ENCODE data around the gene NKX1-2. TPM values are rescaled to one million over a fixed set of nuclear protein-coding genes. Genes with fewer than 3 reads are reported as not detected.
A peak's percentile ranks its signal among the peaks of the same experiment; 100 is the strongest.

The NKX1-2 gene
- total RNA-seq, 1 donor from 2014 or later: 0.05 TPM

DNA sequence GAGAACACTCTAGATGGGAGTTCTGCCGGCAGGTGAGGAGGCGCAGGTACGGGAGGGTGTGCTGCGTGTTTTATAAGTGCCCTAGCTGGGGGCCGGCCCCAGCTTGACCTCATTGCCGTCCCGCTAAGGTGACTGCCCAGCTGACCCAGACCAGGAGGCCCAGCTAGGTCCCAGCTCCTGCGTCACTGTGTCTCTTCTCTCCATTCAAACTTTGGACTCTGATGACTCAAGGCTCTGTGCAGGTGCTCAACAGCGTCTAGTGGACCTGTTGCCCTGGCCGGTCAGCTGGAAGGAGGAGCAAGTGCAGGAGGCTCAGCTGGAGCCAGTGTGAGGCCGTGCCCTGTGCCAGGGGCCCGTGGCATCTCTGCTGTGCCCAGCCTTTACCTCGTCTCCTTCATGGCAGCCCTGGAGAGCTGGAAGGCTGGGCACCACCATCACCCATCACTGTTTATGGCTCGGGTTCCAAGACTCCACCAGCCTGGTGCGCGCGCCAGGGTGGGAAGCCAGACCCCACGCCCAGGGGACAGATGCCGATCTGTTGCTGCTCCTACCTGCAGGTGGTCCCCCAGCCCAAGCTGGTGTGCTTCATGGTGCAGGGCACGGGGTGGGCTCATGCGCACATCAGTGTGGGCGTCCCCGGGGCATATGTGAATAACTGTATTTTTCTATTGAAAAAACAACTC, 26.3 kb upstream of the NKX1-2 start:
- peak; percentile 80 for DNase-seq (ENCODE audit: low spot score)
- peak; percentile 63 for ATAC-seq

DNA sequence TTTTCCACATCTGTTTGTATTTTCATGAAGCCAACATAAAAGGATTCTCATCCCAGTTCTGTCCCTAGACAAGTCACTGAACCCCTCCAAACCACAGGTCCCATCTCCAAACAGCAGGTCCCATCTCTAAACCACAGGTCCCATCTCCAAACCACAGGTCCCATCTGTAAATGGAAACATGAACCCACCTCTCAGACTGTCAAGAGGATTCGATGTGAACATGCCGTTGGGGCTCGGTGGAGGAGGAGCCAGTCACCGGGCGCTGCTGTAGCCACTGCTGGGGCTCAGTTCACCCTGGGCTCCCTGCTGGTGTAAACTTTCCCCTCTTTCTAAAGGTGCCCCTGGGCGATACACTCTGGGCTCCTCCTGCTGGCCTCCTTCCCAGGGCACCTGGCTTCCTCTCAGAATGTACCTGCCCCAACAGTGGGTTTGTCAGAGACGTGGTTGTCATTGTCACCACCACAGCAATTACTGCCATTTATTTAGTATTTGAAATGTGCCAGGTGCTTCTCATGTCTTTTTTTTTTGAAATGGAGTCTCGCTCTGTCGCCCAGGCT, 24.8 kb upstream of the NKX1-2 start:
- DNase-seq (ENCODE audit: low spot score): peak; percentile 74

DNA sequence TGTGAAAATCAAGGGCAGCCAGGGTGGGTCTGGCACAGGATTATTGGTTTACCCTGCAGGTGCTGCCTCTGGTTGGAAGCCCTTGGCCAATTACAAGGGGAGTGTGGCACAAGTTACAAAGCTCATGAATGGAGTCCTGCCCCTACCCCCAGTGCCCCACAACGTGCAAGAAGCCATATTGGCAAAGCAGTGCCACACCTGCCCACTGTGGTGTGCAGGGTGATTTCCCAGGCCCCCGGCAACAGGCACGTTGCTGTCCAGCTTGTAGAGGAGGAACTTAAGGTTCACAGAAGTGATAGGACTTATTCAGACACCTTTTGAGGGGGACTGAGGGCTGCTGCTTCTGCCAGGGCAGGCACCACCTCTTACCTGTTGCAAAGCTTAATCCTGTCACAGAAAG, 23.2 kb upstream of the NKX1-2 start:
- DNase-seq (ENCODE audit: low spot score): no peak
- no peak for ATAC-seq

More for the DNA sequence above, 24.8 kb upstream of the NKX1-2 start:
- ATAC-seq: peak; percentile 27

DNA sequence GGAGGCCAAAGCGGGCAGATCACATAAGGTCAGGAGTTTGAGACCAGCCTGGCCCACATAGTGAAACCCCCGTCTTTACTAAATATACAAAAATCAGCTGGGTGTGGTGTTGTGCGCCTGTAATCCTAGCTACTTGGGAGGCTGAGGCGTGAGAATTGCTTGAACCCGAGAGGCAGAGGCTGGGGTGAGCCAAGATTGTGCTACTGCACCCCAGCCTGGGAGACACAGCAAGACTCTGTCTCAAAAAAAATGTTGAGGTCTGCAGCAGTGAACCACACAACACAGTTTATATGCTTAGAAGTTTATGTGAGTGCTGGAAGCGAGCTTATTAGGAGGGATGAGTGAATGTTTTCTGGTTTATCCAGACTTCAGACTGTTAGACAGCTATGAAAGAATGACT, 22.2 kb upstream of the NKX1-2 start:
- no peak for ATAC-seq

DNA sequence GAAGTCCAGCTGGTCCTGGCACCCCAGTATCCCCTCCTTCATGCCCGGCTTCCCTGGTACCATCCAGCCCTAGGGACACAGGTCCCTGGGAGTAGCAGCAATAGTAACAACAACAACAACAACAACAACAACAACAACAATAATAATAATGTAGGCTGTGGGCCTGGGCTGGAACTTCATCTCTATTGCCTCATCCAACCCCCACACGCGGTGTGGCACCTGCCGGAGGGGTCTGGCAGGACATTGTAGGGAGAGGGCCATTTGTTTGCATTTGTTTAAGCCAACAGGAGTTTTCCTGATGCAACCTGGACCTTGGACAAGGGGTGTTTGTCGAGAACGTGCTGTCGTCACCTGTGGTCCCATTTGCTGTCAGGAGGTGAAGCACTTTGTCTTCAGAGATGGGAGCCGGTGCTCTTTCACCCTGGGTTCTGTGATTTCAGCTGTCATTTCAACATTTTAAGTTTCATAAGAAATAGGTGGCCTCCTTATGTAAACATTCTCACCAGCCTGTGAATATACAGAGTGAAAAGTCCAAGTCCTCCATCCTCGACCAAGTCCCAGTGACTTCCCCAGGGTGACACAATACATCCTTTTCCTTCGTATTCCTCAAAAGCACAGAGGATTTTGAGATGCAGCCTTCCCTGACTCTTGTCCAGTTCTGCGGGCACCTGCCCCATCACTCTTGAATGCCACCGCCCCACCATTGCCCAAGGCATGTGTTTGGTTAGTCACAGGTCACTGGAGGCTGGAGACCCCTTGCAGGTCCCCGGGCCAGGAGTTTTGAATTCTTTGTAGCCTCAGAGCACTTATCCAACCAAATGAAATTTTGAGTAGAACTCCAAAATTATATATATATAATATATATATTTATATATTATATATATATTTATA, 21.0 kb upstream of the NKX1-2 start:
- ATAC-seq: peak; percentile 63
- peak; percentile 97 for DNase-seq (ENCODE audit: low spot score)

More for the DNA sequence above, 22.2 kb upstream of the NKX1-2 start:
- no peak for DNase-seq (ENCODE audit: low spot score)

DNA sequence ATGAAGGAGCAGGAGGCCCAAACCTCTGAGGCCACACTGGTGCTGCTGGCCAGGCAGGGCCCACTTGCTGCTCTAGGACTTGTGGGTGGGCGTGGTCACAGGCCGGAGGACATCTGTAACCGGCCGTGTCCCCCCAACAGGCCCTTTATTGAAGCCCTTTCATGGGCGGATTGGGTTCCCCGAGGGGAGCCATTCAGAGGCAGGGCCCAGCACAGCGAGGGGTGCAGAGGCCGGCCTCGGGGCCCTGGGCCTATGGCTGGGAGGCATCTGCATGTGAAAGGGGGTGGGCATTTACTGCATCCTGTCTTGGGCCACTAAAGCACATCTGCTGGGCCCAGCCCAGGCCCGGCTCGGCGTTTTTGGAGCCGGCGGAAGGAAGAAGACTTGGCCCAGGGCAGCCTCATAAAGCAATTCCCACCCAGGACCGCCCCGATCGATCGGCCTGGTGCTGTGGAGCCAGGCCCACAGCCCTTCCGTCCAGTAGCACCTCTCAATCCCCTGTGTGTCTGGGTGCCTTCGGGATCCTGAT, 20.2 kb upstream of the NKX1-2 start:
- DNase-seq (ENCODE audit: low spot score) (no peak), ATAC-seq (peak; percentile 1)

DNA sequence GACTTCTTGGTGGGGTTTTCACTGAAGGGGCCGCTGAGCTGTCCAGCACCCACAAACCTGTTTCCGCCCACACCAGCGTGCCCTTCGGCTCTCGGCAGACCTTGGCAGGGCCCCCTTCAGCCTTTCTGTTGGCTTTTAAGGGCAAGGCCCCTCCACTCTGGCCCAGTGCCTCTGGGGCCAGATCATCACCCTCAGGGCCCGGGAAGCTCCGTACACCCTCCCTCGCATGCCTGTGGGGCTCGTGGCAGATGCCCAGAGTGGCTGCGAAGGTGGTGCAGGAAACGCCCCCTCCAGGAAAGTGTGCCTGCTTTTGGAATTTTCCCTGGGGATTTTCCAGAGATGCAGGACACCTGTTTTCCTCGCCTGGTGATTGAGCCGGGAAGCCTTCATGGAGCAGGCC, 18.8 kb upstream of the NKX1-2 start:
- peak; percentile 6 for ATAC-seq
- DNase-seq (ENCODE audit: low spot score): peak; percentile 60

DNA sequence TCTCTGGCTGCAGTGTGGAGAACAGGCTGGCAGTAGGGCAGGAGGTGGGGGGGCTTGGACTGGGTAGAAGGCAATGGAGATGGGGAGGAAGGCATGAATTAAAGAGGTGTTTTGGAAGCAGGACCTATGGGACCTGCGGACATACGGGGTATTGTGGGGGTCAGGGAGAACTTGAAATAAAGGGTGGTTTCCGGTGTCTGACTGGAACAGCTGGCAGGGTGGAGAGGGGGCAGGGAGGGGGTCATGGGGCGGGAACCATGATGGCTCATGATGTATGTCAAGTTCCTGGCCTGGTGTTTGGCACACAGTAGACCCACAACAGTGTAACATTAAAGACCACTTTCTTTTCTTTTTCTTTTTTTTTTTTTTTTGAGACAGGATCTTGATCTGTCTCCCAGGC, 17.3 kb upstream of the NKX1-2 start:
- no peak for DNase-seq (ENCODE audit: low spot score)
- no peak for ATAC-seq

DNA sequence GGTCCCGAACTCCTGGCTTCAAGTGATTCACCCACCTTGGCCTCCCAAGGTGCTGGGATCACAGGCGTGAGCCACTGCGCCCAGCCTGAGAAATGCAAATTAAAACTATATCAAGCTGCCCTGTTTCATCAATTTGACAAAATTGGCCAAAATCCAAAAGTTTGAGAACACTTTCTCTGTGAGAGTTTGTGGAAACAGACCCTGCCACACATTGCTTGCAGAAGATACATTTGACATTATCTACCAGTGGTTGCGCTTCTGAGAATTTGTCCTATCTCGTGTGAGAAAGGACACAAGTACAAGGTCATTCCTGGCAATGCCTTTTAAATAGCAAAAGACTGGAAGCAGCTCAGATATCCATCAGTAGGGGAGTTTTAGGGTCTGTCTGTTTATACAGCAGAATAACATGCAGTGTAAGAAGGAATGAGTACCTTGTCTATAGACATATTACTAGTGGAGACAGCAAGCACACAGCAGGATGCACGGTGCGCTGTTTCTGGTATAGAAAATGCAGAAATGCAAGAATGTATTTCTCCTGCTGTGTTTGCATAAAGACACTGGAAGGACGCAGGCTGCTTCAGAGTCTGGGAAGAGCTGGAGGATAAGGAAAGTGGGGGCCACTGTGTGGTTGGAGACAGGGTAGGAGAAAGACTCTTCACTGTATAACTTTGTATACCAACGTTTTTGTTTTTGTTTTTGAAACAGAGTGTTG, 16.1 kb upstream of the NKX1-2 start:
- no peak for ATAC-seq

DNA sequence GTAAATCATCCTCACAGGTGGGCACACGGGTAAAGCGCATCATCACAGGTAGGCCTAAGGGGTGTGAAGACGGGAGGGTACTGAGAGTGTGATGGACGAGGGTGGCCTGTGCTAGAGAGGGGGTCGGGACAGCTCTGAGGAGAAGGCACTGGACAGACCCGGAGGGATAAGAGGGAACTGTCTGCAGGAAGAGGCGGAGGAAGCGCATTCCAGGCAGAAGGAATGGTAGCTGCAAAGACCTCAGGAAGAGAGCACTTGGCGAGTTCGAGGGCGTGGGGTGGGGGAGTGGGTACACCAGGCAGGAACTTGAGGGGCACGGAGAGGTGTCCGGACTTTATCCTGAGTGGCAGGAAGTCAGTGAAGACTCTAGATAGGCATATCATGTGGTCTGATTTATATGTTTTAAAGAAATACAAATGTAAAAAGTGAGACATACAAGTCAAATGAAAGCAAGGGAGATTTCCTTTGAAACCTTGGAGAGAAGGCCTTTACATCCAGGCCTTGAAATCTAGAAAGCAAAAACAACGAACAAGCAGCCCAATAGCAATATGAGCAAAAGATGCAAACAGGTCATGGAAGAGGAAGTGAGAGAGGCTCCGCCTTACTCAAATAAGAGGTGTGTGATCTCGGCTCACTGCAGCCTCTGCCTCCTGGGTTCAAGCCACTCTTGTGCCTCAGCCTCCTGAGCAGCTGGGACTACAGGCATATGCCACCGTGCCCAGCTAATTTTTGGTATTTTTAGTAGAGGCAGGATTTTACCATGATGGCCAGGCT, 15.4 kb upstream of the NKX1-2 start:
- DNase-seq (ENCODE audit: low spot score) (no peak), ATAC-seq (no peak)

More for the DNA sequence above, 16.1 kb upstream of the NKX1-2 start:
- DNase-seq (ENCODE audit: low spot score): no peak

DNA sequence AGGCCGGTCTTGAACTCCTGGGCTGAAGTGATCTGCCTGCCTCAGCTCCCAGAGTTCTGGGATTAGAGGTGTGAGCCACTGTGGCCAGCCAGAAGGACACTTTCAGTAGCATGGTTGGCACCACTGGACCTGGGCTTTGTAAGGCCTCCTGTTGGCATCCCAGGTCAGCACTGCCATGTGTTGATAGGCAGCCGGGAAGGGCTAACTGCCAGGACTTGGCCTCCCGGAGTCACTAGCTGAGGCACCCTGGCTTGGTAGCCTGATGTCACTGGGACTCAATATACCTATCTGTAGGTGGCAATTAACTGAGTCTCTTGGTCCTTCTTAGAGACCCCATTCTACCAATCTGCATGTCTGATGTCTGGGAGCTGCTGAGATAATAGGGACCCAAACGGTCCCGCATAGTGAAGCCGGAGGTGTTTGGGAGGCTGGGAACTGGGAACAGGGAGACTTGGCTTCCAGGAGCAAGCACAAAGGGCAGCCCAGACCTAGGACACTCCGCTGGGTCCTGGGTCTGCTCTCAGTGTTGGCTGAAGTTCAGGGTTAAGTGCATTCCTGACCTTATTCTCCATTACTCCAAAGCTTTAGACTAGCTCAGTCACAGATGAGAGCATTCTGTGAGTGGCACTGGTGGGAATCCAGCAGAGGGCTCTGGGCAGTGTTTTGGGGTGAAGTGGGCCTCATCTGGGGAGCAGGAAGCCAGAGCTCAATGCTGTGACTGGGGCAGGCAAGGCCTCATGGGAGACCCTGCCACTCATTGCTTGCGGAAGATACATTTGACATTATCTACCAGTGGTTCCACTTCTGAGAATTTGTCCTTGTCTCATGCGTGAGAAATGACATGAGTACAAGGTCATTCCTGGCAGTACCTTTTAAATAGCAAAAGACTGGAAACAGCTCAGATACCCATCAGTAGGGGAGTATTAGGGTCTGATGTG, 14.5 kb upstream of the NKX1-2 start:
- ATAC-seq: peak; percentile 36
- peak; percentile 73 for DNase-seq (ENCODE audit: low spot score)

DNA sequence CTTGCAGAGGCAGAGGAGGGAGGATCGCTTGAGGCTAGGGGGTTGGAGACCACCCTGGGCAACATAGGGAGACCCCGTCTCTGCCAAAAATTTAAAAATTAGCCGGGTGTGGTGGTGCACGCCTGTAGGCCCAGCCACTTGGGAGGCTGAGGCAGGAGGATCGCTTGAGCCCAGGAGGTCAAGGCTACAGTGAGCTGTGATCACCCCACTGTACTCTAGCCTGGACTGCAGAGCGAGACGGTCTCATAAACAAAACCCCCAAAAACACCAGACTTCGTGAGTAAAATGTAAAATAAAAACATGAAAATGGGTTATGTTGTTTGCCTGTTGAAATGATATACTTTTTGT, 12.5 kb upstream of the NKX1-2 start:
- ATAC-seq (no peak), DNase-seq (ENCODE audit: low spot score) (no peak)

DNA sequence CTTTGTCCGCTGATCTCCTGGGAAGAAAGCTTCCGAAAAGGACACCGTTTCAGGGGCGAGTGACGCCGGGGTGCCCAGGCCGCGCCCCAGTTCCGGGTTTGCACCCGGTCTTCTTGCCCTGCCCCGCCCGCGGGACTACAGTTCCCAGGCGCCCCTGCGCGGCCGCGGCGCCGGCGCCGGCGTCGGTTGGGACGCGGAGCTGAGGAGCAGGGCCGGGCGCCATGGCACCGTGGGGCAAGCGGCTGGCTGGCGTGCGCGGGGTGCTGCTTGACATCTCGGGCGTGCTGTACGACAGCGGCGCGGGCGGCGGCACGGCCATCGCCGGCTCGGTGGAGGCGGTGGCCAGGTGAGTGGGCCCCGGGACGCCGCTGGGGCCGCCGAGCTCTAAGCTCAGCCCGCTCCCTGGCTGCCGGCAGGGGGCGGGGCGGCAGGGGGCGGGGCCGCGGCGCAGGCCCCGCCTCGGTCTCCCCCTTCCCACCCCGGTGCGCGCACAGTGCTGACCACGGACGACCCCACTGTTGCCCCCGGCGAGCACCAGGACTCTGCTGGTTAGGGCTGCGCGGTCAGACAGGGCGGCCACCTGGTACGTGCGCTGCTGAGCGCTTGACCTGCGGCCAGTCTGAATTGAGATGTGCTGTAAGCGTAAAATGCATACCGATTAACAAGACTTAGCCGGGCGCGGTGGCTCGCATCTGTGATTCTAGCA, 12.0 kb upstream of the NKX1-2 start, which contains the start of gene LHPP:
TSS of gene LHPP (plus strand) at position 182 of the 706 bp plus-strand sequence. CDS start at position 222, 40 bp downstream.
- DNase-seq (ENCODE audit: low spot score): peak; percentile 90
- peak; percentile 91 for ATAC-seq

DNA sequence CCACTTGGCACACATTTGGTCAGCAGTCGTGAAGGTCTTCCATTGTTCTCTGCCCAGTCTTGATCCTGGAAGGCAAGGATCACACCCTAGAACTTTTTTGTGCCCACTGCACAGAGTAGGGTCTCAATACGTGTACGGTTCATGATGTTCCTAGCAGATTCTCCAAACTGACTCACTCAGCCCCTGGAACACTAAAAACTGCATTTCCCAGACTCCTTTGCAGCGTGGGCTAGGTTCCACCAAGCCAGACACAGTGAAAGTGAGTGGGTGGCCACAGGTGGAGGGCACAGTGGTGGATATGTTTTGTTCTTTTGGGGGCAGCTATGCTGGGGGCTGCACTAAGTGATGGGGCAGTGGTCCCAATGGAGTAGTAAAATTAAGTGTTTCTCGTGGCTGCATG, 10.3 kb upstream of the NKX1-2 start:
- no peak for ATAC-seq
- no peak for DNase-seq (ENCODE audit: low spot score)

DNA sequence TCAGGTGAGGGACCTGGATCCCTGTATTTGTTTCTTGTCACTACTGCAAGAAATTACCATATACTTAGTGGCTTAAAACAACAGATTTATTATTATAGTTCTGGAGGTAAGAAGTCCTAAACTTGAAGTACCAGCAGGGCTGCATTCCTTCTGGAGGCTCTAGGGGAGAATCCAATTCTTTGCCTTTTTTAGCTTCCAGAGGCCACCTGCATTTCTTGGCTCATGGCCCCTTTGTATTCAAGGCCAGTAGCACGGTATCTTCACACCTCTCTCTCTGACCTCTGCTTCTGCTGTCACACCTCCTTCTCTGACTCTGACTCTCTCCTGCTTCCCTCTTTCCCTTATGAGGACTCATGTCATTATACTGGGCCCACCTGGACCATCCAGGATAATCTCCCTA, 9.6 kb upstream of the NKX1-2 start:
- no peak for DNase-seq (ENCODE audit: low spot score)
- no peak for ATAC-seq

DNA sequence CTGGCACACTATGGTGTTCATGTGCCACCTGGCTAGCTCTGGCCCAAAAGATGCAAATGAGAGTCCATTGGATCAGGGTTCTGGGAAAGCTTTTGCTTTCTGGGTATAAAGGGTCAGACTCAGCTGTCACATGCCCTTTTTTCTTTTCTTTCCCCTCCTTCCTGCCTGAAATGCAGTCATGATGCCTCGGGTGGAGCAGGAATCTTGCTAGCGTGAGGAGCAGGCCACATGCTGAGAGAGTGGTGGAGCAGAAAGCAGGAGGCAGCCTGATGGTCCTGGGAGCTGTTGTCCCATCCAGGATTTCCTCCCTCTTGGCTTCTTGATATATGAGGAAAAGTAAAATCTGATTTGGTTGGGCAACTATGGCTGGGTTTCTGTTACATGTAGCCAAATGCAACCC, 9.1 kb upstream of the NKX1-2 start:
- DNase-seq (ENCODE audit: low spot score): no peak
- no peak for ATAC-seq

DNA sequence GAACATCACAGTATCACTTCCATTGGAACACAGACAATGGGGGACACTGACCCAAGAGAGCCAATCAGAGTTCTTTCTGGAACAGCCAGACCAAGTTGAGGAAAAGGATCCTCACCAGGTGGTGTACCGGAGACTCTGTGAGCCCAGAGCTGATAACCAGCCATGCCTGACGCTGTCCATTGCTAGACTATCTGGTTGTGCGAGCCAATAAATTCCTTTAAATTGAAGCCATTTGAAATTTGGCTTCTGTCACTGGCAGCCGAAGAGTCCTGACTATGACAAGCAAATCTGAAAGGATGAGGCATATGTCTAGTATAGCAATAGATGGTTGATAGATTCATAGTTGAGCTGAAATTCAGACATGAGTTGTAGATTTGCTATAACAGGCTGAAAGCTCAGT, 8.6 kb upstream of the NKX1-2 start:
- ATAC-seq: no peak
- no peak for DNase-seq (ENCODE audit: low spot score)

DNA sequence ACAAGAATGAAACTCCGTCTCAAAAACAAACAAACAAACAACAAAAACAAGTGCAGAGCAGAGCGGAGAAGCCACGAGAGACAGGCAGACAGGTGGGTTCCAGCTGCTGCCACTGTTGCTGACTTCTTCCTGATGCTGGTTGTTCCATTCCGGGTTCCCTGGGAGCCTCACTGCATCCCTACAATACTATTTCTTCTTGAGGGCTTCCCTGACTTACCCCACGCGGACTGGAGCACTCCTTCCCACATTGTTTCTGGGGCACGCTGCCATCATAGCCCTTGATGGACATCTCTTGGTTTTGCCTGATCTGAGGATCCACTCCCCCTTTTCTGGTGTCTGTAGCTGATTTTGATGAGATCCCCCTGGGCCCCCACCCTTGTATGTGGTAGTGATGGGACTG, 5.6 kb upstream of the NKX1-2 start:
- ATAC-seq: no peak

More for the DNA sequence above, 5.6 kb upstream of the NKX1-2 start:
- DNase-seq (ENCODE audit: low spot score): no peak

Data from left lobe of liver (tissue), 2 donors.